ENCODE results near the gene C12orf60.
A peak's percentile ranks its signal among the peaks of the same experiment; 100 is the strongest.
"Not testable (repeated sequence)": the region's sequence is repeated elsewhere in the genome, so short reads cannot be mapped to it uniquely, and the experiment has no call there.

The C12orf60 gene, protein sequence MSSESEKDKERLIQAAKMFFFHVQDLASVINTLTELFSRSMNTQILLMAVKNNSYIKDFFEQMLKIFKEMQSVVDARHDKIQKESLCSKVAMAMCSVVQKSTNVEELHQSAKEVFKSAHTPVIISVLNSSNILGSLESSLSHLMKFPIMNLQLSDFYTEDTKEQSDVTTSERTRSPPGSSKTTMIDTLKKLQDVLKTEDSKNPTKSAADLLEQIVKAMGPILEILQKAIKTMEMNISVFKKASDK

DNA sequence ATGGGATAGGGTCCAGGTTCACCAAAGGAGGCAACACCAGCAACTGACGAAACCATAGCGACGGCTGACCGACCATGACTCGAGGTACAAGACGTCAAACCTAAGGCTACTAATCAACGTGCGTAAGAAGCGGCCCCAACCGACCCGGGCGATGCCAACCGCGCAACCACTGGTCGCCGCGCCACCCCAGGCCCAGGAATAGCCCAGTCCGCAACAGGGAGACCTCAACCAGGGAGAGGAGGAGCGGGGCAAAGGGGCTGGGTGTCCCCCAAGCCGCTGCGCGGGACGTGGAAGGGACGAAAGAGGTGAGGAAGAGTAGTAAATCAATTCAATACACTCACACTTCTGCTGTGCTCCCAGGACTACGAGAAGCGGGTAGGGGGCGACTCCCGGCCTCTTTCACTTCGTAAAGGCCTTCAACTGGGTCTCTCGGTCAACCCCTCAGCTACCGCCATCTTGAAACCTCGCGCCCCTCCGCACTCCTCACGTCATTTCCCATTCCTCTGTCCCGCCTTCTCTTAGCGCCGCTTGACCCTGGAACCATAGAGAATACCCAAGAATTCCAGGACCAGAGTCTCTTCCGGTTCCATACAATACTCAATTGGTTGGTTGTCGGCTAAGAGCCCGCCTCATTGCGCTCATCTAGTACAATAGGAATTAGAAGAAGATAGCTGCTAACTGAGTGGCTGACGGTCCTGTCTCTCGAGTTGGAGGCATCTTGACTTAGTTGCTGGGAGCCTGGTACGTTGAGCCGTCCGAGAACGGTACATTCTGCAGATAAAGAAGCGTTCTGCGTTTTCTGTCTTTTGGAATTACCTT, at the start of gene C12orf60, which contains the start of gene WBP11:
C12orf60 (plus strand) TSS at position 660 of the 819 bp plus-strand sequence. CDS start 19,266 bp downstream, outside the sequence.
WBP11 (minus strand) TSS at position 468 of the 819 bp plus-strand sequence. CDS start 2,095 bp downstream, outside the sequence.
- peak; percentile 84 for DNase-seq

DNA sequence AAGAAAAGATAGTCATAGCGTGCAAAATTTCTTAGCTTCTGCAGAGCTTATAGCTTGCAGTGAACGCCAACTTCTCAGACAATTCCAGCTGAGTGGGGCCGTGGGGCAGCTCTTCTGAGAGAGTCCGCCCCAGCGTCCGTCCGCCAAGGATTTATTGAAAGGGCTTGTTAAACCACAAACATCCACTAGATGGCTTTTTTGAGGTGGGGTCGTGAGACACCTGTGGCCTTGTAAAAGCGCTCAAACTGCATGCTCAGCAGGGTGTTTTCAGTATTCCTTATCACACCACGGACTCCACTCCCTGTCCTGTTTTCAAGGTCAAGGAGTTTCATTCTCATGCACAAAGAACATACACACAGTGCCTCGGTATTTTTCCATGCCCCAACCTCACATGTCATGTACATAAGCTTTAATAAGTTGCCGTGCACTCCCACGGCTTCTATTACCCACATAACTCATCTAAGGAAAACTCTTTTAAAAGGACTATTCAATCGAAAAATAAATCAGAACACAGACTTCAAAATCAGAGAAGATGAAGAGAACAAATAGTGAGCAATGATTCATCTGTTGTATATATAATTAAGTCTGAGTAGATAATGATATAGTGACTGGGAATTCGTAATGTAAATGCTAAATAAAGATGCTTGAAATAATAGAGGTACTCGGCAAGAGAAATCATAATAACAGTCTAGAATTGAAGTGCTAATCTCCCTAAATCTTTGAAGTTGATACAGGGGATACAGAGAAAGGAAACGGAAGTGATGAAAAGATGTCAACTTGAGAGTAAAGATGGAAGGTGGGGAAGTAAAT, 46.9 kb upstream of the C12orf60 start:
- no peak for DNase-seq

DNA sequence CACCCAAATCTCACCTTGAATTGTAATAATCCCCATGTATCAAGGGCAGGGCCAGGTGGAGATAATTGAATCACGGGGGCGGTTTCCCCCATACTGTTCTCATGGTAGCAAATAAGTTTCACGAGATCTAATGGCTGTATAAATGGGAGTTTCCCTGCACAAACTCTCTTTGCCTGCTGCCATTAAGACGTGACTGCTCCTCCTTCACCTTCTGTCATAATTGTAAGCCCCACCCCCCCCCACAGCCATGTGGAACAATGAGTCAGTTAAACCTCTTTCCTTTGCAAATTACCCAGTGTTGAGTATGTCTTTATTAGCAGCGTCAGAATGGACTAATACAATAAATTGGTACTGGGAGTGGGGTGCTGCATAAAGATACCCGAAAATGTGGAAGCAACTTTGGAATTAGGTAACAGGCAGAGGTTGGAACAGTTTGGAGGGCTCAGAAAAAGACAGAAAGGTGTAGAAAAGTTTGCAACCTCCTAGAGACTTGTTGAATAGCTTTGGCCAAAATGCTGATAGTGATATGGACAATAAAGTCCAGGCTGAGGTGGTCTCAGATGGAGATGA, 43.7 kb upstream of the C12orf60 start:
- DNase-seq = not testable (repeated sequence)

- DNase-seq = no peak
These were observed 38.1 kb upstream of the C12orf60 start for GRCh38 chr12:14765398-14765797.

DNA sequence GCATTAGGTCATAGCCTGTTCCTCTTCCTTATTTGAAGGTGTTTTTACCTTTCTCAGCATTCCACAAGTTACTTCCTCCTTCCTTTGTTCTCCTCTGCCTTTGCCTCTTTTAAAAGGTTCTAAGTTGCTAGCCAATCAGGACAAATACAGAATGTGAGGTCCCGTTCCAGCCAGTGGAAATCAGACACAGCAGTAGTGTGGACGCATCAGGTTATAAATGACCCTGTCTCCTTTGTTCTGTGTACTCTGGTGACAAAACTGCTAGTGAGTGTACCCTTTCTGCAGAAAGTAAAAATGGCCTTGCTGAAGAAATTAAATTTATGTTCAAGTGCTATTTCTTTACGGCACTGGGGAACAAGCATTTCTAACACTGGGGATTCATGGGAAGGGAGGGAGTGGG, 37.5 kb upstream of the C12orf60 start:
- DNase-seq = not testable (repeated sequence)

DNA sequence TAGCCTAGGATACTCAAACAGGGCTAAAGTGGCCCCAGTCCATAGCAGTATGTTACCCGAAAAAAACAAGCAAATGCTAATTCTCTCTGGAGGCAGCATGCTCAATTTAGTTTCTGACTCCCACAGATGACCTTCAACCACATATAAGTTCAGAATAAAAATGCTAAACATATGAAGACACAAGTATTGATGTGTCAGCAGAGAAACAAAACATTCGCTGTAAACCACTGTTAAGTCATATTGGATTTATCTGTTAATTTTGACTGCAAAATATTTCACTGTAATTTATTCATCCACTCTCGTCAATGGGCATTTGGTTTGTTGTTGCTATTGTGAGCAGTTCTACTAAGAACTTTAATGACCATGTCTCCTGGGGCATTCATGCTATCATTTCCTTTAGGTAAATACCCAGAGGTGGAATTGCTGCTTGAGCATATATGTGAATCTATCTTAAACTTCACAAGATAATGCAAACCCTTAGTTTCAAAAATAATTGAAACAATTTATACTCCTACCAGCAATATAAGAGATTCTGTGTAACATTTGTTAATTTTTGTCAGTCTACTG, 36.7 kb upstream of the C12orf60 start:
- no peak for DNase-seq

- DNase-seq = no peak
These were observed 35.9 kb upstream of the C12orf60 start for GRCh38 chr12:14767617-14768016.

DNA sequence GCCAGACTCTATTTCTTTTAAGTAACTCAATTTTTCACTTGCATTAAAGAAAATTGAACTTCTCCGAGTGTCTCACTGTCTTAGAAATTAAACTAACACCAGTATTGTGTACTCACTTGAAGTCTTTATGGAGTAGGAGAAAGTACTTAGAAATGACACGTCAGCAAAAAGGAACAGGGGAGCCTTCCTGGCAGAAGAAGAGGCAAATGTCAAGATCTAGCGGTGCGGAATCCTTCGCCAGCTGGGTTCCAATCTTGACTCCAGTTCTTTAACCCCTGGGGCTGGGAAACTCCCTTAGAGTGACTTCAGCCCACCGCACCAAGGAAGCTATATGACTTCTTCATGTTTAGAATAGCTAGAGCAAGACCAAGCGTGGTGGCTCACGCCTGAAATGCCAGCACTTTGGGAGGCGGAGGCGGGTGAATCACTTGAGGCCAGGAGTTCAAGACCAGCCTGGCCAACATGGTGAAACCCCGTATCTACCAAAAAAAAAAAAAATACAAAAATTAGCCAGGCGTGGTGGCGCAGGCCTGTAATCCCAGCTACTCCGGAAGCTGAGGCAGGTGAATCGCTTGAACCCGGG, 34.6 kb upstream of the C12orf60 start:
- DNase-seq = no peak

DNA sequence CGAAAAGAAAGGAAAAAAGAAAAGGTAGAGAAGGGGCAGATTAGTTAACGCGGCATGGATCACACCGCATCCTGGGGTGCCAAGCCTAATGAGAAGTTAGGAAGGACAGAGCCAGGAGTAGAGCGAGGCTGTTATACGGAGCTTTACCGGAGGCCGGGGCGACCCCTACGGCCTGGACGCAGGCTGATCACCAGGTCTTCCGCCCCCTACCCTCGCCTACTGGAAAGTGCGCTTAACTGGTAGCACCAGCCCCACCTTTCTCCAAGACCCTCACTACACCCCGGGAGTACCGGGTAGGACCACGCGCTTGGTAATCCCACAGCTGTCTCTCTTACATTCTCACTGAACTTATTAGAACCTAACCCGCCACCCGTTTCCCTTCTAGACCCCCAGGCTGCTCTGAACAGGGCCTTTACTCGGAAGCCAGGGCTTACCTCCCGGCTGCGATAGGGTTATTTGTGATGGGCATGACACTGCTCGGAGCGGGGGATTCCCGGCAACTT, 34.0 kb upstream of the C12orf60 start:
- no peak for DNase-seq

DNA sequence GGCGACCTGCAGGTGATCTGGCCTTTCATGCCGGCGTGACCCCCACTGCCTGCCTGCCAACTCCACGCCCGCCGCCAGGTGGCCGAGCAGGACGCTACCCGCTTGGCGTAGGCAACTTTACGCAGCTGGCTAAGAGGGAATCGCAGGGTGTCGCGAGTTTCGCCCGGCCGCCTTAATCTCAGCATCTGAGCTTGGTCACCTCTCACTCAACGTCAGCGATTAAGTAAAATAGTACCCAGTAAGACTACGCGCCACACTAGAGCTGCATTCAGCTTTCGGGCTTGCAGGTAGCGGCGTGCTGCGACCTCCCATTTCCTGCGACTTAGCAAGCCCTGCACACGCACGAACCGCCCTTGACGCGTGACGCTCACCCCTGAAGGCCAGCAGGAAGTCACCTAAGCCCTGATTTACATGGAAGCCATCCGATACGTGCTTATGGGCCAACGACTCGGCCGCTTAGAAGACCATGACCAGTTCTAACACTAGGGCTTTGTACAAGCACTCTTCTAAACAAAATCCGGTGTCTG, 33.4 kb upstream of the C12orf60 start:
- DNase-seq = peak; percentile 82

DNA sequence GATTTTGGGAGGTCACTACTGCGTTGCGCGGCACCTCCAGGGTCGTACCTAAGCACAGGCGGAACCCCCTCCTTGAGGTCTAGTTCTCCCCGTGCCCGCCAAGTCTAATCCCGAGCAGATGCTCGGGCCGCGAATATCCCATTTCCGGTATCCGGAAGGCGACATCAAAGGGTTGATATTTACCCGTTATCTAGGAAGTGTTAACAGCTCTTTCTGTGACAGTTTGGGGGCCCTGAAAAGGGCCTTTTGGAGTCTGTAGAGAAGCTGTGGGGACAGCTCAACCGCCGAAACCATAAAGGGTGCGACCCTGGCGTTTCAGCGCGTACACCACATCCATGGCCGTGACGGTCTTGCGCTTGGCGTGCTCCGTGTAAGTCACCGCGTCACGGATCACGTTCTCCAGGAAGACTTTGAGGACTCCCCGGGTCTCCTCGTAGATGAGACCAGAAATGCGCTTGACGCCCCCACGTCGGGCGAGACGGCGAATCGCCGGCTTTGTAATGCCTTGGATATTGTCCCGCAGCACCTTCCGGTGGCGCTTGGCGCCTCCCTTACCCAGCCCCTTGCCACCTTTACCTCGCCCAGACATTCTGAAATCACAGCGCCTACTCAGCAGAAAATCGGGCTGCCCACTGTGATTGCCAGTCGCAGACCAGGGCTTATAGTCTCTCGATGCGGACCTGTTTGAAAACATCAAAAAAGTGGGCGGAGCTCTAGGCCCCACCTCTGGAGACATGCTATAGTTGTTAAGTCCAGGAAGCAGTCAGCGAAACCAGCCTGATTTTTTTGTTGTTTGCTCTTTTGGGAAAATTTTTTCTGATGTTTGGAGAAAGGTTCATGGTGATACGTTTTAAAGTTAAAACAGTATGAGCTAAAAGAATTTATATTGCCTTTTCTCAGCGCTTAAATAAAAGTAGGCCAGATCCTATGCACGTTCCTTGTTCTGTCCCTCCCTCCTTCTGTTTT, 32.7 kb upstream of the C12orf60 start:
- DNase-seq = peak; percentile 93

DNA sequence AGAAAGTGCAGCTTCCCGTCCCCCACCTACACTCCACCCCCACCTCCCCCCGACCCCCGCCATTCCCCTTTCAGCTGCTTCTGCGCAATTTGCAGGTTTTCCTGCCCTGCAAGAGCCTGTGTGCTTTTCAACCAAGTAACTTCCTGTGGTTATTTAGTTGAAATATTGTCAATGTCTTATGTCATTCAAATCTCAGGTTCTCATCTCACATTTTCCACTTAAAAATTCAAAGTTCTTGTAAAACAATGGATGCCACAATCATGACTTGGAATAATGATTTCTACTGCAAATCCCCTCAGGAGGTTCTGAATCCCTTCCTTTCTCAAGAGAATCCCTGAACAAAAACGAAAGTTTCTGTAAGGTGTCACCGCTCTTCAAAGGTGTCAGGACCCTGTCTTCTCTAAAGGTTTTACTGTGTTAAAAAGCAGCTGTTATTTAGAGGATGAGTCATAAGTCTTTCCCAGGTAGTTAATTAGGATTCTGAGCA, 31.8 kb upstream of the C12orf60 start:
- DNase-seq = peak; percentile 38

DNA sequence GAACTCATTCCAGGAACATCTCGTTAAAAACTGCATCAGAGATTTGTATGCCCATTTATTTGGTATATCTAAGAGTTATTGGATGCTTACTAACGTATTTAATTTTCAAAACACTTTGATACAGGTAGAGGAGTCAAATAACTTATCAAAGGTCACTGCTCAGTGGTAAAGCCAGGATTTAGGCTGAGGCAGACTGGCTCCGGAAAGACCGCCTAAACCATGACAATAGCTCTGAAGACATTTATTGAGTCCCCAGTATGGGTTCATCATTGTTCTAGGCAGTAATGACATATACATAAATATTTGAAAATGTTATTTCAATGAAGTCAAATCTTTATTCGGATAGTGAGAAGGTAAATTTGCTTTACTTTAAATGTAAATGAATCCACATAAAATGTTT, 30.5 kb upstream of the C12orf60 start:
- DNase-seq = no peak

- no peak for DNase-seq
These were observed 29.8 kb upstream of the C12orf60 start for GRCh38 chr12:14773685-14774073.

- peak; percentile 85 for DNase-seq
These were observed 29.2 kb upstream of the C12orf60 start for GRCh38 chr12:14774074-14774905.

- DNase-seq = peak; percentile 20
These were observed 28.4 kb upstream of the C12orf60 start for GRCh38 chr12:14774906-14775635.

DNA sequence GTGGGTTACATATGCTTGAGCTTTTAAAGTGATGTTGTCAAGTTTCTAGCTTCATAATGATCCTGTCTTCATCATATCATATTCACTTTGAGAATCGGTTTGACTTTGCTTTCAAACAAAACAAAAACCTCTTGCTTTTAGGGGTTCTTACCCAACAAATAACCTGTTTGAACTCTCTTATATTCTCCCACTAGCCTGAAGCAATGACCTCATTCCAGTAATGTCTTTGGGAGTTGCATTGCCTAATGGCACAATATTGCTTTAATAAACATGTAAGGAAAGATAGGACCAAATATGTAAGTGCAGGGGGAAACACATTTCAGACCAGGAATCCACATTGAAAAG, 27.9 kb upstream of the C12orf60 start:
- no peak for DNase-seq

- DNase-seq = no peak
These were observed 27.1 kb upstream of the C12orf60 start for GRCh38 chr12:14776236-14776961.
